Measurements from ENCODE around the gene PSMA6. TPM values are rescaled to one million over a fixed set of nuclear protein-coding genes. Genes with fewer than 3 reads are reported as not detected.

Gene PSMA6
- total and polyA plus RNA-seq, 2 of the 13 experiments (the other 11 are each of a cell fraction or from before 2014, with no cell fraction given) = 525 to 1,109 TPM

DNA sequence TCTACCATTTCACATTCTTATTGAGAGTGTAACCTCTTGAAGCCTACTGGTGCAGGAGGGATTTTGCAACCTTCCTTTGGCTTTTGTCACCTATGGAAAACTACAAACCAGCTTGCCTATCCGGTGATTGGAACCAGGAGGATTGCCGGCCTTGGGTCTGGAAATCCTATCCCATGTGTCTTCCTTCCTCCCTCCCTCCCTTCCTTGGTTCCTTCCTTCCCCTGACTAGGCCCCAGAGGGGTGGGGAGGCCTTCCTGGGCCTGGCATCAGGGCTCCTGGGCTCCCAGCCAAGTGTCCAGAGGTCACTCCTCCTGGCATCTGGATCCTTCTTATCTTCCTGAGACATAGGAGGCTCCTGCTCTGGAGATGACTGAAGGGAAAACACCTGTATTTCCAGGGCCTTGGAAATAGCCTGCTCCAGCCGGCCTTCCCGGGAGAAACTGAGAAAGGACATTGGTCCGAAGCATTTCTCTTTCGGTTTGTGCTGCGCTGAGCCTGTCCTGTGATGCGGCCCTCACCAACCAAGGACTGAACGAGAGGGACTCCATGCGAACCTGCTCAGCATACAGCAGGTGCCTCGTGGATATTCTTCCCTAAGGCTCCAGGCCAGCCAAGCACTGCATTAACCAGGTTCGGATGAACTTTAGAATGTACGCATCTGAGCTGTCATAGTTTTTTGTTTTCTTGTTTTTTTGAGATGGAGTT, 43.4 kb downstream of the PSMA6 start (continued):
- no peak for TF ChIP-seq ZNF776 (CRISPR knock-in tag; IDR thresholded peaks at IDR 0.05)
- TF ChIP-seq ZFX (CRISPR knock-in tag; IDR thresholded peaks at IDR 0.05; ENCODE audit: low read depth) = peak; percentile 96
- TF ChIP-seq, protein P1, sequence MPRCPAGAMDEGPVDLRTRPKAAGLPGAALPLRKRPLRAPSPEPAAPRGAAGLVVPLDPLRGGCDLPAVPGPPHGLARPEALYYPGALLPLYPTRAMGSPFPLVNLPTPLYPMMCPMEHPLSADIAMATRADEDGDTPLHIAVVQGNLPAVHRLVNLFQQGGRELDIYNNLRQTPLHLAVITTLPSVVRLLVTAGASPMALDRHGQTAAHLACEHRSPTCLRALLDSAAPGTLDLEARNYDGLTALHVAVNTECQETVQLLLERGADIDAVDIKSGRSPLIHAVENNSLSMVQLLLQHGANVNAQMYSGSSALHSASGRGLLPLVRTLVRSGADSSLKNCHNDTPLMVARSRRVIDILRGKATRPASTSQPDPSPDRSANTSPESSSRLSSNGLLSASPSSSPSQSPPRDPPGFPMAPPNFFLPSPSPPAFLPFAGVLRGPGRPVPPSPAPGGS (CRISPR knock-in tag; IDR thresholded peaks at IDR 0.05) = no peak
- TF ChIP-seq ZKSCAN8 (CRISPR knock-in tag; IDR thresholded peaks at IDR 0.05; ENCODE audit: borderline replicate concordance) = 0 out of 2 replicates have a peak, but pooled peaks have one; percentile 43
- TF ChIP-seq TGIF2 (CRISPR knock-in tag; IDR thresholded peaks at IDR 0.05) = peak; percentile 60; the same call in 1 of the 2 replicates
- no peak for TF ChIP-seq ZNF891 (CRISPR knock-in tag; IDR thresholded peaks at IDR 0.05)
- TF ChIP-seq, protein P2, sequence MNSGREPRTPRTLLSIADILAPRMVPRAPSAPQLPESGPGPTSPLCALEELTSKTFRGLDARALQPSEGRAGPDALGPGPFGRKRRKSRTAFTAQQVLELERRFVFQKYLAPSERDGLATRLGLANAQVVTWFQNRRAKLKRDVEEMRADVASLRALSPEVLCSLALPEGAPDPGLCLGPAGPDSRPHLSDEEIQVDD (CRISPR knock-in tag; IDR thresholded peaks at IDR 0.05; ENCODE audit: borderline replicate concordance) = no peak
- TF ChIP-seq ZNF274 (CRISPR knock-in tag; IDR thresholded peaks at IDR 0.05) = no peak; the same call in 1 of the 2 replicates
- no peak for TF ChIP-seq SRSF9 (IDR thresholded peaks at IDR 0.05; ENCODE audit: borderline replicate concordance, insufficient read depth, low read depth, low read length, poor library complexity, severe bottlenecking)
- TF ChIP-seq ZNF652 (CRISPR knock-in tag; IDR thresholded peaks at IDR 0.05; ENCODE audit: borderline replicate concordance, low read depth) = 0 out of 2 replicates have a peak, but pooled peaks have one; percentile 16
- TF ChIP-seq ZNF225 (CRISPR knock-in tag; IDR thresholded peaks at IDR 0.05) = peak; percentile 72; the same call in 1 of the 2 replicates
- no peak for TF ChIP-seq HIVEP1 (CRISPR knock-in tag; IDR thresholded peaks at IDR 0.05)
- TF ChIP-seq ISX (CRISPR knock-in tag; conservative IDR thresholded peaks at IDR 0.05) = no peak
- TF ChIP-seq GATA4 (IDR thresholded peaks at IDR 0.05; ENCODE audit: borderline replicate concordance, low read depth) = peak; percentile 62; the same call in 1 of the 2 replicates
- TF ChIP-seq, protein P3, sequence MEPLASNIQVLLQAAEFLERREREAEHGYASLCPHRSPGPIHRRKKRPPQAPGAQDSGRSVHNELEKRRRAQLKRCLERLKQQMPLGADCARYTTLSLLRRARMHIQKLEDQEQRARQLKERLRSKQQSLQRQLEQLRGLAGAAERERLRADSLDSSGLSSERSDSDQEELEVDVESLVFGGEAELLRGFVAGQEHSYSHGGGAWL (CRISPR knock-in tag; IDR thresholded peaks at IDR 0.05) = peak; percentile 55; the same call in 1 of the 2 replicates
- TF ChIP-seq, protein P4, sequence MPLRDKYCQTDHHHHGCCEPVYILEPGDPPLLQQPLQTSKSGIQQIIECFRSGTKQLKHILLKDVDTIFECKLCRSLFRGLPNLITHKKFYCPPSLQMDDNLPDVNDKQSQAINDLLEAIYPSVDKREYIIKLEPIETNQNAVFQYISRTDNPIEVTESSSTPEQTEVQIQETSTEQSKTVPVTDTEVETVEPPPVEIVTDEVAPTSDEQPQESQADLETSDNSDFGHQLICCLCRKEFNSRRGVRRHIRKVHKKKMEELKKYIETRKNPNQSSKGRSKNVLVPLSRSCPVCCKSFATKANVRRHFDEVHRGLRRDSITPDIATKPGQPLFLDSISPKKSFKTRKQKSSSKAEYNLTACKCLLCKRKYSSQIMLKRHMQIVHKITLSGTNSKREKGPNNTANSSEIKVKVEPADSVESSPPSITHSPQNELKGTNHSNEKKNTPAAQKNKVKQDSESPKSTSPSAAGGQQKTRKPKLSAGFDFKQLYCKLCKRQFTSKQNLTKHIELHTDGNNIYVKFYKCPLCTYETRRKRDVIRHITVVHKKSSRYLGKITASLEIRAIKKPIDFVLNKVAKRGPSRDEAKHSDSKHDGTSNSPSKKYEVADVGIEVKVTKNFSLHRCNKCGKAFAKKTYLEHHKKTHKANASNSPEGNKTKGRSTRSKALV (CRISPR knock-in tag; IDR thresholded peaks at IDR 0.05) = peak; percentile 16; the same call in 1 of the 2 replicates
- no peak for TF ChIP-seq ATM (IDR thresholded peaks at IDR 0.05; ENCODE audit: borderline replicate concordance)
- TF ChIP-seq, protein P5, sequence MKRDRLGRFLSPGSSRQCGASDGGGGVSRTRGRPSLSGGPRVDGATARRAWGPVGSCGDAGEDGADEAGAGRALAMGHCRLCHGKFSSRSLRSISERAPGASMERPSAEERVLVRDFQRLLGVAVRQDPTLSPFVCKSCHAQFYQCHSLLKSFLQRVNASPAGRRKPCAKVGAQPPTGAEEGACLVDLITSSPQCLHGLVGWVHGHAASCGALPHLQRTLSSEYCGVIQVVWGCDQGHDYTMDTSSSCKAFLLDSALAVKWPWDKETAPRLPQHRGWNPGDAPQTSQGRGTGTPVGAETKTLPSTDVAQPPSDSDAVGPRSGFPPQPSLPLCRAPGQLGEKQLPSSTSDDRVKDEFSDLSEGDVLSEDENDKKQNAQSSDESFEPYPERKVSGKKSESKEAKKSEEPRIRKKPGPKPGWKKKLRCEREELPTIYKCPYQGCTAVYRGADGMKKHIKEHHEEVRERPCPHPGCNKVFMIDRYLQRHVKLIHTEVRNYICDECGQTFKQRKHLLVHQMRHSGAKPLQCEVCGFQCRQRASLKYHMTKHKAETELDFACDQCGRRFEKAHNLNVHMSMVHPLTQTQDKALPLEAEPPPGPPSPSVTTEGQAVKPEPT (CRISPR knock-in tag; IDR thresholded peaks at IDR 0.05; ENCODE audit: low read depth) = peak; percentile 78; the same call in 1 of the 2 replicates
- no peak for TF ChIP-seq SMAD9 (CRISPR knock-in tag; IDR thresholded peaks at IDR 0.05)
- peak; percentile 65 for TF ChIP-seq BCL6 (CRISPR knock-in tag; IDR thresholded peaks at IDR 0.05)
- TF ChIP-seq DPF2 (CRISPR knock-in tag; IDR thresholded peaks at IDR 0.05; ENCODE audit: borderline replicate concordance, low read depth) = 0 out of 2 replicates have a peak, but pooled peaks have one; percentile 18
- TF ChIP-seq POLR2AphosphoS2 (IDR thresholded peaks at IDR 0.05; ENCODE audit: low read depth, low read length) = no peak
- TF ChIP-seq, protein P6, sequence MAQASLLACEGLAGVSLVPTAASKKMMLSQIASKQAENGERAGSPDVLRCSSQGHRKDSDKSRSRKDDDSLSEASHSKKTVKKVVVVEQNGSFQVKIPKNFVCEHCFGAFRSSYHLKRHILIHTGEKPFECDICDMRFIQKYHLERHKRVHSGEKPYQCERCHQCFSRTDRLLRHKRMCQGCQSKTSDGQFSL (CRISPR knock-in tag; IDR thresholded peaks at IDR 0.05) = no peak
